Spinal cord (tissue), 10 donors: ENCODE data around the gene TRAPPC12. TPM values are rescaled to one million over a fixed set of nuclear protein-coding genes. Genes with fewer than 3 reads are reported as not detected.

Experiments
- DNase-seq, 6 donors: peaks; one replicate each; pipeline versions ENCODE4 v3.0.0 to v3.0.0-alpha.2; 2013 to 2015; ENCODE audit warnings: low spot score in 6 of 6, low read depth in 4 of 6
- H3K27ac ChIP-seq: one replicate; pipeline ENCODE4 v1.5.1; 2013; ENCODE audit warnings: low read depth, low read length, control low read depth
- H3K27me3 ChIP-seq: one replicate; pipeline ENCODE4 v1.6.1; 2013; ENCODE audit warnings: low read length; ENCODE audit not compliant: control insufficient read depth, insufficient read depth
- H3K36me3 ChIP-seq: one replicate; pipeline ENCODE4 v1.6.1; 2013; ENCODE audit warnings: low read length; ENCODE audit not compliant: control insufficient read depth, insufficient read depth
- H3K4me1 ChIP-seq: one replicate; pipeline ENCODE4 v1.6.1; 2013; ENCODE audit warnings: low read length; ENCODE audit not compliant: control insufficient read depth, insufficient read depth
- H3K4me3 ChIP-seq: one replicate; pipeline ENCODE4 v1.5.1; 2013; ENCODE audit warnings: low read depth, low read length, control low read depth
- H3K9me3 ChIP-seq: one replicate; pipeline ENCODE4 v1.6.1; 2013; ENCODE audit warnings: low read length; ENCODE audit not compliant: control insufficient read depth, insufficient read depth
- WGBS: methylation state at CpG from one replicate; pipeline ENCODE4 v1.1.5; 2013; ENCODE audit warnings: missing lambda C conversion rate; ENCODE audit not compliant: insufficient coverage; 5-methylcytosine and 5-hydroxymethylcytosine counted together
- polyA plus RNA-seq, 2 donors: library from polyadenylated mRNA; unstranded; fragments of 120-200 nt; gene quantifications; one replicate each; pipeline ENCODE4 v1.2.1, GENCODE V29; 2013; ENCODE audit not compliant: insufficient read length in 2 of 2
- total RNA-seq, 2 donors: library from RNA; depleted of rRNA in 1 of 2; stranded (reverse); fragments of 120-200 nt in 1 of 2; fragments of >200 nt in 1 of 2; gene quantifications; one replicate each; pipeline versions ENCODE4 v1.2.3 to v1.2.4, GENCODE V29; 2013 to 2014
- donor health status: healthy.

Gene TRAPPC12
- total and polyA plus RNA-seq, 4 donors: 56.3 to 139 (median 97.7) TPM

GRCh38 chr2:3414133-3414860 is 34.8 kb downstream of the TRAPPC12 start:
- H3K4me3 ChIP-seq: no peak overlapping the region
- DNase-seq: peak in 1 of 6 donors; percentile 86
- no peaks in the 10 kb centered on the region for H3K27me3 ChIP-seq
- H3K9me3 ChIP-seq: no peaks in the 10 kb centered on the region
- H3K4me1 ChIP-seq: peaks cover 6% of the 10 kb centered on the region
- H3K27ac ChIP-seq: no peak overlapping the region
- WGBS: 80% methylated on average over 11 of the region's 25 CpGs
- H3K36me3 ChIP-seq: peaks cover 30% of the 10 kb centered on the region

GRCh38 chr2:3418766-3419404 is 39.4 kb downstream of the TRAPPC12 start:
- no peak overlapping the region for H3K4me3 ChIP-seq
- no peak for DNase-seq
- no peak overlapping the region for H3K27ac ChIP-seq
- H3K36me3 ChIP-seq: peaks cover 57% of the 10 kb centered on the region
- 83% methylated on average over 10 of the region's 11 CpGs for WGBS
- peaks cover 21% of the 10 kb centered on the region for H3K4me1 ChIP-seq
- no peaks in the 10 kb centered on the region for H3K27me3 ChIP-seq
- no peaks in the 10 kb centered on the region for H3K9me3 ChIP-seq

GRCh38 chr2:3420076-3420768 is 40.7 kb downstream of the TRAPPC12 start:
- WGBS: 47% methylated on average over 7 of the region's 13 CpGs
- Histone ChIP-seq H3K27ac (no peak overlapping the region), H3K4me3 (no peak overlapping the region), H3K36me3 (peaks cover 60% of the 10 kb centered on the region), H3K27me3 (no peaks in the 10 kb centered on the region), H3K9me3 (no peaks in the 10 kb centered on the region), H3K4me1 (peaks cover 21% of the 10 kb centered on the region)
- DNase-seq: peak in 1 of 6 donors; percentile 54

GRCh38 chr2:3420769-3421397 is 41.4 kb downstream of the TRAPPC12 start:
- Histone ChIP-seq H3K27me3 (no peaks in the 10 kb centered on the region), H3K27ac (no peak overlapping the region), H3K4me3 (no peak overlapping the region), H3K9me3 (no peaks in the 10 kb centered on the region), H3K4me1 (peaks cover 21% of the 10 kb centered on the region), H3K36me3 (peaks cover 58% of the 10 kb centered on the region)
- 35% methylated on average over 2 of the region's 14 CpGs for WGBS
- peak in 2 of 6 donors; percentile 52 to 76 for DNase-seq

- DNase-seq: peak in 1 of 6 donors; percentile 52
- 82% methylated on average over 16 of the region's 19 CpGs for WGBS
- Histone ChIP-seq H3K4me1 (peaks cover 21% of the 10 kb centered on the region), H3K4me3 (no peak overlapping the region), H3K9me3 (no peaks in the 10 kb centered on the region), H3K36me3 (peaks cover 62% of the 10 kb centered on the region), H3K27me3 (no peaks in the 10 kb centered on the region), H3K27ac (no peak overlapping the region)
Observed at GRCh38 chr2:3421580-3421979, 42.1 kb downstream of the TRAPPC12 start.

- Histone ChIP-seq H3K4me3 (no peak overlapping the region), H3K4me1 (peaks cover 21% of the 10 kb centered on the region), H3K36me3 (peaks cover 63% of the 10 kb centered on the region), H3K27me3 (no peaks in the 10 kb centered on the region), H3K27ac (no peak overlapping the region), H3K9me3 (no peaks in the 10 kb centered on the region)
- WGBS: 93% methylated on average over 14 of the region's 16 CpGs
- DNase-seq: peak in 1 of 6 donors; percentile 77
Observed at GRCh38 chr2:3422161-3422779, 42.8 kb downstream of the TRAPPC12 start.

GRCh38 chr2:3423492-3424170 is 44.1 kb downstream of the TRAPPC12 start:
- Histone ChIP-seq H3K9me3 (no peaks in the 10 kb centered on the region), H3K4me3 (no peak overlapping the region), H3K27ac (no peak overlapping the region), H3K4me1 (peaks cover 20% of the 10 kb centered on the region), H3K36me3 (peaks cover 56% of the 10 kb centered on the region), H3K27me3 (no peaks in the 10 kb centered on the region)
- DNase-seq: no peak
- WGBS: 56% methylated on average over 16 of the region's 19 CpGs

- WGBS: 100% methylated on average over 5 of the region's 9 CpGs
- H3K27ac ChIP-seq: no peak overlapping the region
- peaks cover 16% of the 10 kb centered on the region for H3K4me1 ChIP-seq
- DNase-seq: no peak
- peaks cover 55% of the 10 kb centered on the region for H3K36me3 ChIP-seq
- no peaks in the 10 kb centered on the region for H3K9me3 ChIP-seq
- H3K27me3 ChIP-seq: no peaks in the 10 kb centered on the region
- H3K4me3 ChIP-seq: no peak overlapping the region
Observed at GRCh38 chr2:3424171-3424795, 44.8 kb downstream of the TRAPPC12 start.
